Stomach (tissue), 4 donors: ENCODE measurements around the gene HPRT1.

Experiments used
- EP300 ChIP-seq: sonication (generic); formaldehyde crosslinking; IDR thresholded peaks from one replicate; pipeline ENCODE4 v1.6.1; 2017; ENCODE audit warnings: antibody characterized with exemption
- POLR2A ChIP-seq, 4 donors: fragments of 450-650 bp; IDR thresholded peaks; one replicate each; pipeline ENCODE4 v1.6.1; 2016; ENCODE audit warnings: antibody characterized with exemption in 4 of 4, control low read depth in 2 of 4, mild to moderate bottlenecking in 1 of 4, moderate library complexity in 1 of 4
- TF ChIP-seq, protein P1 (sequence below), 7 experiments: fragments of 450-650 bp in 4 of 7; fragments of 200-600 bp in 3 of 7; sonication (generic) in 3 of 7; IDR thresholded peaks; one replicate each; pipeline ENCODE4 v1.5.1; 2016 to 2019; ENCODE audit warnings: antibody characterized with exemption in 7 of 7, control low read depth in 2 of 7, mild to moderate bottlenecking in 1 of 7

- TF ChIP-seq, protein P1, sequence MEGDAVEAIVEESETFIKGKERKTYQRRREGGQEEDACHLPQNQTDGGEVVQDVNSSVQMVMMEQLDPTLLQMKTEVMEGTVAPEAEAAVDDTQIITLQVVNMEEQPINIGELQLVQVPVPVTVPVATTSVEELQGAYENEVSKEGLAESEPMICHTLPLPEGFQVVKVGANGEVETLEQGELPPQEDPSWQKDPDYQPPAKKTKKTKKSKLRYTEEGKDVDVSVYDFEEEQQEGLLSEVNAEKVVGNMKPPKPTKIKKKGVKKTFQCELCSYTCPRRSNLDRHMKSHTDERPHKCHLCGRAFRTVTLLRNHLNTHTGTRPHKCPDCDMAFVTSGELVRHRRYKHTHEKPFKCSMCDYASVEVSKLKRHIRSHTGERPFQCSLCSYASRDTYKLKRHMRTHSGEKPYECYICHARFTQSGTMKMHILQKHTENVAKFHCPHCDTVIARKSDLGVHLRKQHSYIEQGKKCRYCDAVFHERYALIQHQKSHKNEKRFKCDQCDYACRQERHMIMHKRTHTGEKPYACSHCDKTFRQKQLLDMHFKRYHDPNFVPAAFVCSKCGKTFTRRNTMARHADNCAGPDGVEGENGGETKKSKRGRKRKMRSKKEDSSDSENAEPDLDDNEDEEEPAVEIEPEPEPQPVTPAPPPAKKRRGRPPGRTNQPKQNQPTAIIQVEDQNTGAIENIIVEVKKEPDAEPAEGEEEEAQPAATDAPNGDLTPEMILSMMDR (IDR thresholded peaks at IDR 0.05) = no peak
- TF ChIP-seq POLR2A (IDR thresholded peaks at IDR 0.05) (no peak), EP300 (no peak)
Observed at GRCh38 chrX:134469486-134469885, 9.5 kb downstream of the HPRT1 start.
